ENCODE data around the gene RFLNA. TPM values are rescaled to one million over a fixed set of nuclear protein-coding genes. Genes with fewer than 3 reads are reported as not detected.
A peak's percentile ranks its signal among the peaks of the same experiment; 100 is the strongest.

Gene RFLNA
- total and polyA plus RNA-seq, 2 of the 13 experiments (the other 11 are each of a cell fraction or from before 2014, with no cell fraction given), result not detected

GRCh38 chr12:124297389-124297788, 2.5 kb downstream of the RFLNA start:
- Histone ChIP-seq H3K4me2 (ENCODE audit: low read depth, low read length) (no peak overlapping the region), H3K36me3 (replicated peaks in 1 of 2; ENCODE audit: control insufficient read depth in 1 of 2, insufficient read depth in 2 of 2, low read length in 2 of 2) (no peaks in the 10 kb centered on the region), H3K27me3 (ENCODE audit: control insufficient read depth in 1 of 2, insufficient read depth in 2 of 2, low read length in 2 of 2) (peaks cover 5 to 30% of the 10 kb centered on the region in 2 experiments; a peak in 3 of 5 replicates), H3K27ac (ENCODE audit: extremely low read length, insufficient read depth, low read length) (no peak overlapping the region), H3K4me1 (ENCODE audit: insufficient read depth, low read length) (peaks cover 19% of the 10 kb centered on the region), H4K20me1 (ENCODE audit: insufficient read depth, low read length) (no peaks in the 10 kb centered on the region; the same call in 1 of the 2 replicates), H3K79me2 (ENCODE audit: insufficient read depth, low read length) (no peaks in the 10 kb centered on the region), H3K4me3 (replicated peaks in 1 of 3; ENCODE audit: insufficient read depth in 1 of 3, low read depth in 2 of 3, low read length in 3 of 3) (no peak overlapping the region), H2AFZ (ENCODE audit: low read length) (no peak overlapping the region), H3K9me3 (ENCODE audit: low read length) (no peaks in the 10 kb centered on the region), H3K9ac (ENCODE audit: insufficient read depth, low read depth, low read length) (no peak overlapping the region)
- in situ Hi-C loops (cut with HindIII; ENCODE audit: extremely low pct_ligation_motif_present, low pct_unique_long_range_greater_than_20kb), result no loop called here
- no peak for TF ChIP-seq ZNF660 (CRISPR knock-in tag; IDR thresholded peaks at IDR 0.05; ENCODE audit: borderline replicate concordance, low read depth)
- peak; percentile 37; the same call in 1 of the 2 replicates for TF ChIP-seq ZNF629 (CRISPR knock-in tag; conservative IDR thresholded peaks at IDR 0.05)
- no peak for TF ChIP-seq YEATS2 (CRISPR knock-in tag; IDR thresholded peaks at IDR 0.05; ENCODE audit: borderline replicate concordance)
- TF ChIP-seq REPIN1 (CRISPR knock-in tag; IDR thresholded peaks at IDR 0.05; ENCODE audit: borderline replicate concordance, low read depth), result no peak
- TF ChIP-seq ZNF24 (IDR thresholded peaks at IDR 0.05), result no peak
- TF ChIP-seq ATF7-NPFF (CRISPR knock-in tag; IDR thresholded peaks at IDR 0.05; ENCODE audit: low read depth), result no peak
- TF ChIP-seq MED8 (CRISPR knock-in tag; IDR thresholded peaks at IDR 0.05; ENCODE audit: insufficient replicate concordance), result no peak
- TF ChIP-seq HOMEZ (CRISPR knock-in tag; IDR thresholded peaks at IDR 0.05; ENCODE audit: low read depth), result no peak
- no peak for TF ChIP-seq ZMAT3 (CRISPR knock-in tag; conservative IDR thresholded peaks at IDR 0.05)
- TF ChIP-seq HNF4G (IDR thresholded peaks at IDR 0.05; ENCODE audit: borderline replicate concordance, low read depth, low read length), result no peak
- TF ChIP-seq HNF4G (CRISPR knock-in tag; IDR thresholded peaks at IDR 0.05; ENCODE audit: borderline replicate concordance, low read depth), result no peak
- peak; percentile 64 for TF ChIP-seq ZNF768 (CRISPR knock-in tag; IDR thresholded peaks at IDR 0.05)
- TF ChIP-seq SPEN (CRISPR knock-in tag; IDR thresholded peaks at IDR 0.05; ENCODE audit: low read depth), result no peak
- TF ChIP-seq HOXA7 (CRISPR knock-in tag; IDR thresholded peaks at IDR 0.05), result no peak
- intact Hi-C loops (cut with micrococcal nuclease; ENCODE audit: unreplicated experiment), result no loop called here
- DNase-seq (ENCODE audit: low spot score), result no peak
- no peak for ATAC-seq
- ChIA-PET CTCF (ENCODE audit: low intra/inter-chr PET ratio, low total read pairs) (no interaction called here), POLR2A (no interaction called here)
- no peak for FAIRE-seq
- WGBS (ENCODE audit: low lambda C conversion rate), result 64% methylated on average over 4 of the region's 4 CpGs
- BruUV-seq (replicated peaks), result no TSS peak
